ENCODE results near the gene AKAP13. TPM values are rescaled to one million over a fixed set of nuclear protein-coding genes. Genes with fewer than 3 reads are reported as not detected.
"Not testable (repeated sequence)": the region's sequence is repeated elsewhere in the genome, so short reads cannot be mapped to it uniquely, and the experiment has no call there.

Gene AKAP13
- total RNA-seq, 1 experiment from 2014 or later, result 36.4 TPM

DNA sequence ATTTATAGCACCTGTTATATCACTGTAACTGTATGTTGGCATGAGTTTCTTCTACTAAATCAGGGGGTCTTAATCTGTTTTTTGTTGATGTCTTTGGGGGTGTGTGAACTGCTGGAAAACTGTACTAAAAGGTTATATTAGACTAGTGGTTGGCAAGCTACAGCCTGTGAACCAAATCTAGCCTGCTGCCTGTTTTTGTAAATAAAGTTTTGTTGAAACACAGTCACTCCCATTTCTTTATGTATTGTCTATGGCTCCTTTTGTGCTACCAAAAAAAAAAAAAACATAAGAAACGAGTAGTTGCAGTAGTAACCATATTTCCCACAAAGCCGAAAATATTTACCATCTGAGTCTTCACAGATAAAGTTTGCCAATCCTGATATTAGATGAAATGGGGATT is 126.7 kb downstream of the AKAP13 start:
- H3K27me3 ChIP-seq, result no peaks in the 10 kb centered on the region
- no peak overlapping the region for H3K4me3 ChIP-seq
- H3K9me3 ChIP-seq, result no peaks in the 10 kb centered on the region
- no peaks in the 10 kb centered on the region for H3K36me3 ChIP-seq
- no peak for DNase-seq

GRCh38 chr15:85509973-85510372 is 129.6 kb downstream of the AKAP13 start:
- H3K36me3 ChIP-seq, result no peaks in the 10 kb centered on the region
- H3K27me3 ChIP-seq, result no peaks in the 10 kb centered on the region
- no peak for DNase-seq
- no peaks in the 10 kb centered on the region for H3K9me3 ChIP-seq
- H3K4me3 ChIP-seq, result no peak overlapping the region

GRCh38 chr15:85514413-85514812 is 134.0 kb downstream of the AKAP13 start:
- Histone ChIP-seq H3K36me3 (no peaks in the 10 kb centered on the region), H3K9me3 (no peaks in the 10 kb centered on the region), H3K27me3 (no peaks in the 10 kb centered on the region), H3K4me3 (no peak overlapping the region)
- no peak for DNase-seq

GRCh38 chr15:85515212-85515611 is 134.8 kb downstream of the AKAP13 start:
- no peaks in the 10 kb centered on the region for H3K36me3 ChIP-seq
- DNase-seq, result no peak
- H3K27me3 ChIP-seq, result no peaks in the 10 kb centered on the region
- H3K9me3 ChIP-seq, result no peaks in the 10 kb centered on the region
- no peak overlapping the region for H3K4me3 ChIP-seq

GRCh38 chr15:85517086-85517485 is 136.7 kb downstream of the AKAP13 start:
- Histone ChIP-seq H3K27me3 (no peaks in the 10 kb centered on the region), H3K36me3 (no peaks in the 10 kb centered on the region; the same call in 1 of the 2 replicates), H3K4me3 (no peak overlapping the region), H3K9me3 (no peaks in the 10 kb centered on the region)
- DNase-seq, result no peak

DNA sequence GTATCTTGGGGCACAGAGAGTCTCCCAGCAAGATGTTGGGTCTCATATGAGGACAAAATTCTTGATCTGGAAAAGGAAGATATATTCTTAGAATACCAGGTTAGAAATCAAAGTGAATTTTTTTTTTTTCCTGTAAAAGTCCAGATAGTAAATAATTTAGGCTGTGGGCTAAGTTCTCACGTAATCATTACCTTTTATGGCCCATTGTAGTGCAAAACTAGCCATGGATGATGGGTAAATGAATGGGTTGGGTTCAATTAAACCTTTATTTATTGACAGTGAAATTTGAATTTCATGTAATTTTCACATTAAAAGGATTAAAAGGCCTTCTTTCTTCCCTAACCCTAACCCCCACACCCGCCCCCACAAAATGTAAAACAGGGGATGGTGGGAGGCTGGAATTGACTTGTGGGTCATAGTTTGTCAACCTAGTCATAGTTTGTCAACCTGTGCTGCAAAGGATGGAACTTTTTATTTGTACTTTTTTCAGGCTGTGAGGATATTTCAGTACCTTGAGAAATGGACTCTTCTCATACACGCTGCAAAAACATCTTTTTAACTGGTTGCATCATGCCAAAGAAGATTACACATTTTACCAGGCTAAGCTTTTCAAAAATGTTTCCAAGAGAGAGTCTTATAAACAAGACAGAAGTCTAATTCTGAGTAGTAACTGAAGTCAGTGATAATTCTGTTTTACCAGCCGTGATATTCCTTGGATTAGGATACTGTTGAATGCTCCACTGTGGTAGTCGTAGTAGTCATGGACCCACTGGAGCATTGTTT is 138.8 kb downstream of the AKAP13 start:
- H3K9me3 ChIP-seq, result no peaks in the 10 kb centered on the region
- no peak for DNase-seq
- no peak overlapping the region for H3K4me3 ChIP-seq
- H3K27me3 ChIP-seq, result no peaks in the 10 kb centered on the region
- H3K36me3 ChIP-seq, result no peaks in the 10 kb centered on the region; the same call in 1 of the 2 replicates

DNA sequence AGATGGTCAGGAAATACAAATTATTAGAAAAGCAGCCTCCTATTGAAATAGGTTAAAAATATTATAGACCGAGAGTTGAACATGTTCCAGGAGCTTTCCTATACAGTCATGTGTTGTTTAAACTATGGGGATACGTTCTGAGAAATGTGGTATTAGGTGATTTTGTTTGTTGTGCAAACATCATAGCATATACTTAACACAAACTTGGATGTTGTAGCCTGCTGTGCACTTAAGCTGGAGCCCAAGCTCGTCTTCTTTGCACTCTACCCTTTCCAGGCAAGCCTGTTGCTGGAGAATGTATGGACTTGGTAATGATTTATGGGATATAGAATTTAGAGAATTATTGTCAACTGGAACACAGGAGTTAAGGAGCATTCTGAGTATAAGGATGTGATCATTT is 140.2 kb downstream of the AKAP13 start:
- DNase-seq, result no peak

DNA sequence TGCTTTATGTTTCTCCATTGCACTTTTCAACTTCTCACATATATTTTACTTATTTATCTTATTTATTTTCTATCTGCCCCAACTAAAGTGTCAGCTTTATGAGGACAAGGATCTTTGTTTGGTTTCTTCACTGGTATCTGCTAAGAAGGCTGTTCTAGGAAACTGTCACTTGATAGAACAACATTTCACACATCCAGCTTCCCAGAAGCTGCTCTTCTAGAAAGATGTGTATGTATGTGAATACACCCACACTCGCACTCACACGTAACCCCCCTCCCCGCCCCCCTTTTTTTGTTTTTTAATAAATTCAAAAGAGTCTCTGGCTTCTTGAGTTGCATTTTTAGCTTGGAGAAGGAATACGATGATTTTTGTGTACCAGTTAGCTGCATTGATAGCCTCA is 143.1 kb downstream of the AKAP13 start:
- Histone ChIP-seq H3K4me3 (no peak overlapping the region), H3K27me3 (no peaks in the 10 kb centered on the region), H3K36me3 (no peaks in the 10 kb centered on the region; the same call in none of the 2 replicates), H3K9me3 (no peaks in the 10 kb centered on the region)
- DNase-seq, result no peak

More for the DNA sequence above, 140.2 kb downstream of the AKAP13 start:
- Histone ChIP-seq H3K9me3 (no peaks in the 10 kb centered on the region), H3K4me3 (no peak overlapping the region), H3K36me3 (no peaks in the 10 kb centered on the region; the same call in 1 of the 2 replicates), H3K27me3 (no peaks in the 10 kb centered on the region)

DNA sequence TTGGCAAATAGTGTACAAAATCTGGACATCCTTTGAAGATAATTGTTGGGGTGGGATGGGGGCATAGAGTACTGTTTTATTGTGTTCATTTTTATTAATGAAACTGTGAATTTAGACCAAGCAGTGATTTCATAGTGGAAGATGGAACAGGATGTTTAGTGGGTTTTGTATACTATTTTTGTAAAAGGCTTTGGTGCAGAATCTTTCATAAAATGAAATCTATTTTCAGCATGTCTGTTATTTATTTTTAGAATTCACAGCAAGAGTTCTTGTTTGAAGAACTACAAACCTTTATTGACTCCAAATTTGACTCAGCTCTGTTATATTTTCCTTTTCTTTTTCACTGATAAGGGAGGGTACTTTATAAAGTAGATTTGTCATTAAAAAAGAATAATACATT is 145.4 kb downstream of the AKAP13 start:
- DNase-seq, result no peak
- no peaks in the 10 kb centered on the region; the same call in none of the 2 replicates for H3K36me3 ChIP-seq
- H3K4me3 ChIP-seq, result no peak overlapping the region
- no peaks in the 10 kb centered on the region for H3K27me3 ChIP-seq
- H3K9me3 ChIP-seq, result no peaks in the 10 kb centered on the region

- Histone ChIP-seq H3K27me3 (no peaks in the 10 kb centered on the region), H3K36me3 (no peaks in the 10 kb centered on the region; the same call in 1 of the 2 replicates)
- DNase-seq, result peak; percentile 49
Measured at GRCh38 chr15:85527895-85528294, 147.5 kb downstream of the AKAP13 start.

GRCh38 chr15:85530079-85530478 is 149.7 kb downstream of the AKAP13 start:
- no peaks in the 10 kb centered on the region for H3K9me3 ChIP-seq
- H3K36me3 ChIP-seq, result peaks cover 6% of the 10 kb centered on the region; the same call in 1 of the 2 replicates
- no peak for DNase-seq

More at GRCh38 chr15:85527895-85528294, 147.5 kb downstream of the AKAP13 start:
- Histone ChIP-seq H3K4me3 (no peak overlapping the region), H3K9me3 (no peaks in the 10 kb centered on the region)

GRCh38 chr15:85531083-85531482 is 150.7 kb downstream of the AKAP13 start:
- no peaks in the 10 kb centered on the region for H3K9me3 ChIP-seq
- H3K4me3 ChIP-seq, result no peak overlapping the region
- peaks cover 12% of the 10 kb centered on the region; the same call in 1 of the 2 replicates for H3K36me3 ChIP-seq
- H3K27me3 ChIP-seq, result no peaks in the 10 kb centered on the region
- DNase-seq, result peak; percentile 5

More at GRCh38 chr15:85530079-85530478, 149.7 kb downstream of the AKAP13 start:
- Histone ChIP-seq H3K4me3 (no peak overlapping the region), H3K27me3 (no peaks in the 10 kb centered on the region)

GRCh38 chr15:85532689-85533088 is 152.3 kb downstream of the AKAP13 start:
- Histone ChIP-seq H3K36me3 (peaks cover 12% of the 10 kb centered on the region; the same call in 1 of the 2 replicates), H3K4me3 (no peak overlapping the region), H3K27me3 (no peaks in the 10 kb centered on the region), H3K9me3 (no peaks in the 10 kb centered on the region)
- DNase-seq, result peak; percentile 8

GRCh38 chr15:85534031-85534430 is 153.6 kb downstream of the AKAP13 start:
- peaks cover 12% of the 10 kb centered on the region; the same call in 1 of the 2 replicates for H3K36me3 ChIP-seq
- no peaks in the 10 kb centered on the region for H3K9me3 ChIP-seq
- no peaks in the 10 kb centered on the region for H3K27me3 ChIP-seq

DNA sequence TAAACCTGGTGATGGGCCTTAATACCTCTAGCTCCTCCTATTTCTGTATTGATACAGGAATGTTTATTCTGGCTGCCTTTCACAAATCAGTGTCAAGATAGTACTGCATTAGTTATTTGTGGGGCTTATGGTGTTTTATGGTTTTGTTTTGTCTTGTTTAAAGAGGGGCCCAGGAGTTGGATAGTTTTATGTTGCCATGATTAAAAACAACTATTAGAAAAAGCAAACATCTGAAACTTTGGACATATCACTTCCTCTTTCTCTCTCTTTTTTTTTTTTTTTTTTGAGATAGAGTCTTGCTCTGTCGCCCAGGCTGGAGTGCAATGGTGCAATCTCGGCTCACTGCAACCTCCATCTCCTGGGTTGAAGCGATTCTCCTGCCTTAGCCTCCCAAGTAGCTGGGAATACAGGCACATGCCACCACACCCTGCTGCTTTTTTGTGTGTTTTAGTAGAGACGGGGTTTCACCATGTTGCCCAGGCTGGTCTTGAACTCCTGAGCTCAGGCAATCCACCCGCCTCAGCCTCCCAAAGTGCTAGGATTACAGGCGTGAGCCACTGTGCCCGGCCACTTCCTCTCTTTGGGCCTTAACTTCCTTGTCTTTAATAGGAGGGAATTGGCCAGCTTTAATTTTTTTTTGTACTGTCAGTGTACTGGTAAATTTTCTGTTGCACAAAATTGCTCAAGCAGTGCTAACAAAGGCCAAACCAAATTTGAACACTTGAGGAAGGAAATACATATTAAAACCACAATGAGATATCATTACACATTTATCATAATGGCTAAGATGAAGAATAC is 155.3 kb downstream of the AKAP13 start:
- not testable (repeated sequence) for H3K9me3 ChIP-seq, H3K4me3 ChIP-seq, H3K27me3 ChIP-seq, DNase-seq
- peaks cover 12% of the 10 kb centered on the region; the same call in 1 of the 2 replicates for H3K36me3 ChIP-seq

More at GRCh38 chr15:85534031-85534430, 153.6 kb downstream of the AKAP13 start:
- no peak for DNase-seq
- H3K4me3 ChIP-seq, result no peak overlapping the region

DNA sequence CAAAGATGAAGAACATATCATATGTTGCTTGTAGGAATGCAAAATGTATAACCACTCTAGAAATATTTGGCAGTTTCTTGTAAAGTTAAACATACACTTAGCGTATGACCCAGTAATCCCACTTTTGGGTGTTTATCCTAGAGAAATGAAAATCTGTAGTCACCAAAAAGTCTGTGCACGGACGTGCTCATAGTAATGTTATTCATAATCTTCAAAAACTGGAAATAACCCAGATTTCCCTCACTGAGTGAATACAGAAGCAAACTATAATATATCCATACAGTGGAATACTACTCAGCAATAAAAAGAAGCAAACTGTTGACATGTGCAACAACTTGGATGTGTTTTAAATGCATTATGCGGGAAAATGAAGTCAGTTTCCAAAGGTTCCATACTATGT is 155.9 kb downstream of the AKAP13 start:
- H3K9me3 ChIP-seq, result no peaks in the 10 kb centered on the region; the same call in 1 of the 2 replicates
- no peak overlapping the region for H3K4me3 ChIP-seq
- H3K27me3 ChIP-seq, result no peaks in the 10 kb centered on the region
- peaks cover 12% of the 10 kb centered on the region; the same call in 1 of the 2 replicates for H3K36me3 ChIP-seq
- DNase-seq, result no peak

DNA sequence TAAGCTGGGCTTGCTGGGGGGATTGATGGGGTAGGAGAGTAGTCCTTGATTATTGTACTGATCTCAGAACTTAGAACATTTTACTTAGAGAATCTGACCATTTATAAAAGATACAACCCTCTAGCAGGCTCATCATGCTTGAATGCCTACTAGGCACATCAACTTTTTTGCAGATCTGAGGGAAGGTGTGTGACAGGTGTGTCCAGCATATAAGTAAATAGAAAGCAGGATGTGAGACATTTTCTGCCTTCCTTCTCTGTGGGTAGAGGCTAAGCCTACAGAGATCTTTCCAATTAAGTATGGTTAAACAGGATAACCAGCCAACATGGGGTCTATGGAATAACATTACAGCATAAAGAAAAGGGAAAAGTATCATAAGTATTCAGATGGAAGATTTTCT is 159.1 kb downstream of the AKAP13 start:
- no peak for DNase-seq
- Histone ChIP-seq H3K4me3 (no peak overlapping the region), H3K9me3 (no peaks in the 10 kb centered on the region; the same call in 1 of the 2 replicates), H3K27me3 (no peaks in the 10 kb centered on the region), H3K36me3 (peaks cover 14% of the 10 kb centered on the region)
